HL-60 (cell line): ENCODE data around the gene IMMP2L.

Experiments
- CTCF ChIP-seq: IDR thresholded peaks from one replicate; pipeline ENCODE4 v1.5.1; 2011; ENCODE audit warnings: low read length, control low read depth, inconsistent platforms; ENCODE audit not compliant: insufficient read depth
- GABPA ChIP-seq: IDR thresholded peaks from 2 replicates; pipeline ENCODE4 v1.6.1; 2012; ENCODE audit warnings: low read depth
- POLR2AphosphoS5 ChIP-seq: IDR thresholded peaks from 2 replicates; pipeline ENCODE4 v1.6.1; 2012; ENCODE audit warnings: low read depth
- REST ChIP-seq: IDR thresholded peaks from 2 replicates; pipeline ENCODE4 v1.6.1; 2012; ENCODE audit warnings: low read depth; ENCODE audit not compliant: insufficient replicate concordance
- SPI1 ChIP-seq: IDR thresholded peaks from 2 replicates; pipeline ENCODE4 v1.6.1; 2012; ENCODE audit warnings: low read depth, mild to moderate bottlenecking, borderline replicate concordance

- TF ChIP-seq CTCF (no peak), POLR2AphosphoS5 (no peak), GABPA (no peak), REST (no peak), SPI1 (no peak)
Observed at GRCh38 chr7:111113263-111114017, 448.9 kb downstream of the IMMP2L start.
